OCI-LY3 (cell line): Measurements from ENCODE around the gene EFEMP2.

Experiments
- EZH2phosphoT487 ChIP-seq: fragments of 200-600 bp; shearing (Covaris generic); IDR thresholded peaks from 2 replicates; pipeline ENCODE4 v1.6.1; 2018; ENCODE audit warnings: antibody characterized with exemption, mixed run types, low read depth
- TF ChIP-seq, protein P1 (sequence below): fragments of 200-600, 300-600 bp; sonication (generic); IDR thresholded peaks from 2 replicates; pipeline ENCODE4 v1.5.1; 2014; ENCODE audit warnings: antibody characterized with exemption, low read length, low read depth

DNA sequence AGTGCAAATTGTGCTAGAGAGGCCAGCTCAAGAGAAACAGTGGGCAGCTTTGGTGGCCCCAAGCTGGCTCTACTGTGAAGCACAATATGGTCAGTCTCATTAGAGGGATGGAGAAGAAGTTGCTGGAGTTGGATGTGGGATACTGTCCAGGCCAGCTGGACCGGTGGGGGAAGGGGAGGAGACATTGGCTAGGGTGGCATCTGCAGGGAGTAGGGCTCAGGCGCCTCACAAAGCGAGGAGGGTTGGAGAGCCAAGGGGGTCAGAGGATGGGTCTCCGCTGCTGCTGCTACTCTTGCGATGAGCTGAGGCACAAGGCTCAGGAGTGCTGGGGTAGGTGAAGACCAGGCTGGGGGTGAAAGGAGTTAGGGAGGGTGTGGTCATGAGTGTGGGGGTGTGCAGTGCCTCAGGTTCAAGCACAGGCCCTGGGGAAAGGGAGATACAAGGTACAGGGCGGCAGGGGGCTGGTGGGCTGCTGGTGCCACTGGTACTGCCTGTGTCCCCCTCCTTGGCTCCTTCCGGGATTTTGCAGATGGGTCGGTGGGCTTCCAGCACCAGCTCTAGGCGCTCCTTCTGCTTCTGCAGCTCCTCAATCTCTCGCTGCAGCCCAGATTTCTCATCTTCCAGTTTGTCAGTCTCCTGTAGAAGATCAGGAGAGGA, 20.2 kb upstream of the EFEMP2 start:
- TF ChIP-seq, protein P1, sequence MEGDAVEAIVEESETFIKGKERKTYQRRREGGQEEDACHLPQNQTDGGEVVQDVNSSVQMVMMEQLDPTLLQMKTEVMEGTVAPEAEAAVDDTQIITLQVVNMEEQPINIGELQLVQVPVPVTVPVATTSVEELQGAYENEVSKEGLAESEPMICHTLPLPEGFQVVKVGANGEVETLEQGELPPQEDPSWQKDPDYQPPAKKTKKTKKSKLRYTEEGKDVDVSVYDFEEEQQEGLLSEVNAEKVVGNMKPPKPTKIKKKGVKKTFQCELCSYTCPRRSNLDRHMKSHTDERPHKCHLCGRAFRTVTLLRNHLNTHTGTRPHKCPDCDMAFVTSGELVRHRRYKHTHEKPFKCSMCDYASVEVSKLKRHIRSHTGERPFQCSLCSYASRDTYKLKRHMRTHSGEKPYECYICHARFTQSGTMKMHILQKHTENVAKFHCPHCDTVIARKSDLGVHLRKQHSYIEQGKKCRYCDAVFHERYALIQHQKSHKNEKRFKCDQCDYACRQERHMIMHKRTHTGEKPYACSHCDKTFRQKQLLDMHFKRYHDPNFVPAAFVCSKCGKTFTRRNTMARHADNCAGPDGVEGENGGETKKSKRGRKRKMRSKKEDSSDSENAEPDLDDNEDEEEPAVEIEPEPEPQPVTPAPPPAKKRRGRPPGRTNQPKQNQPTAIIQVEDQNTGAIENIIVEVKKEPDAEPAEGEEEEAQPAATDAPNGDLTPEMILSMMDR, result no peak
- TF ChIP-seq EZH2phosphoT487, result no peak
